IMR-90 (cell line): ENCODE measurements around the gene CENPU. TPM values are rescaled to one million over a fixed set of nuclear protein-coding genes. Genes with fewer than 3 reads are reported as not detected.

Experiments used
- ATAC-seq: fragments of 200-7000 bp; cut with Tn5 transposase; 2 replicates; pipeline ENCODE4 v1.9.1; 2020; ENCODE audit warnings: low read depth, mild to moderate bottlenecking, moderate library complexity
- BruUV-seq: library from RNA; stranded (reverse); fragments of 400-500 nt; replicated peaks from 2 replicates; lab custom pipeline; 2021; lab: Mats Ljungman, UMichigan
- CTCF ChIA-PET: fragments of 300-600 bp; formaldehyde crosslinking; extraction: SDS; loops from one replicate; lab custom pipeline; 2021; ENCODE audit warnings: antibody characterized with exemption; lab: Yijun Ruan, JAX
- POLR2A ChIA-PET: fragments of 300-600 bp; sonication (Branson Sonifier 250); formaldehyde crosslinking; loops from one replicate; lab custom pipeline; 2022; ENCODE audit warnings: antibody characterized with exemption; ENCODE audit not compliant: unreplicated experiment; lab: Charles Lee
- DNase-seq: peaks from one replicate; pipeline ENCODE4 v3.0.0; 2013
- H2AFZ ChIP-seq: replicated peaks from 2 replicates; pipeline ENCODE3; 2013; ENCODE audit warnings: low read length, mild to moderate bottlenecking; ENCODE audit not compliant: poor library complexity
- H2AK5ac ChIP-seq: 2 replicates; pipeline ENCODE4 v1.6.1; 2013; ENCODE audit warnings: low read depth, low read length, inconsistent platforms
- H2AK9ac ChIP-seq: replicated peaks from 2 replicates; pipeline ENCODE3; 2013; ENCODE audit warnings: mild to moderate bottlenecking, low read depth, low read length, moderate library complexity; ENCODE audit not compliant: poor library complexity
- H2BK120ac ChIP-seq: 2 replicates; pipeline ENCODE4 v1.6.1; 2013; ENCODE audit warnings: low read depth, low read length, inconsistent platforms
- H2BK15ac ChIP-seq: 3 replicates; pipeline ENCODE4 v1.6.1; 2013; ENCODE audit warnings: low read depth, low read length, inconsistent platforms
- H2BK20ac ChIP-seq: 2 replicates; pipeline ENCODE4 v1.6.1; 2013; ENCODE audit warnings: low read depth, mild to moderate bottlenecking, inconsistent platforms, low read length, moderate library complexity
- H2BK5ac ChIP-seq: 2 replicates; pipeline ENCODE4 v1.6.1; 2013; ENCODE audit warnings: mild to moderate bottlenecking, low read depth, low read length, inconsistent platforms; ENCODE audit not compliant: poor library complexity, severe bottlenecking
- H3K14ac ChIP-seq: replicated peaks from 2 replicates; pipeline ENCODE4 v1.6.1; 2013; ENCODE audit warnings: low read depth, low read length, inconsistent platforms
- H3K18ac ChIP-seq: 2 replicates; pipeline ENCODE4 v1.6.1; 2013; ENCODE audit warnings: low read depth, low read length, control low read depth
- H3K23ac ChIP-seq: 2 replicates; pipeline ENCODE4 v1.6.1; 2013; ENCODE audit warnings: low read depth, low read length, inconsistent platforms
- H3K27ac ChIP-seq: 2 replicates; pipeline ENCODE4 v1.5.1; 2013; ENCODE audit warnings: mild to moderate bottlenecking, control low read depth, low read length; ENCODE audit not compliant: insufficient read depth
- H3K27me3 ChIP-seq: 2 replicates; pipeline ENCODE4 v1.6.1; 2013; ENCODE audit warnings: low read length; ENCODE audit not compliant: control insufficient read depth, insufficient read depth
- H3K36me3 ChIP-seq: 2 replicates; pipeline ENCODE4 v1.6.1; 2013; ENCODE audit warnings: low read length, mixed read lengths; ENCODE audit not compliant: control insufficient read depth, insufficient read depth
- H3K4ac ChIP-seq: 2 replicates; pipeline ENCODE4 v1.6.1; 2013; ENCODE audit warnings: low read depth, low read length, inconsistent platforms
- H3K4me1 ChIP-seq: 2 replicates; pipeline ENCODE4 v1.6.1; 2013; ENCODE audit warnings: low read length, mixed read lengths; ENCODE audit not compliant: control insufficient read depth, insufficient read depth
- H3K4me2 ChIP-seq: 2 replicates; pipeline ENCODE4 v1.6.1; 2013; ENCODE audit warnings: low read depth, mild to moderate bottlenecking, control low read depth, low read length, moderate library complexity
- H3K4me3 ChIP-seq: 2 replicates; pipeline ENCODE4 v1.5.1; 2013; ENCODE audit warnings: low read depth, mild to moderate bottlenecking, control low read depth, low read length, moderate library complexity; ENCODE audit not compliant: insufficient read depth
- H3K56ac ChIP-seq: 2 replicates; pipeline ENCODE4 v1.6.1; 2013; ENCODE audit warnings: low read length, inconsistent platforms; ENCODE audit not compliant: insufficient read depth; ENCODE audit errors: extremely low read depth
- H3K79me1 ChIP-seq, 2 experiments: 2 replicates each; pipeline ENCODE4 v1.6.1; 2013; ENCODE audit warnings: low read length in 2 of 2, inconsistent platforms in 1 of 2, low read depth in 1 of 2
- H3K9ac ChIP-seq: 2 replicates; pipeline ENCODE4 v1.6.1; 2013; ENCODE audit warnings: low read depth, low read length, control low read depth
- H3K9me1 ChIP-seq: 2 replicates; pipeline ENCODE4 v1.6.1; 2013; ENCODE audit warnings: low read length, inconsistent platforms; ENCODE audit not compliant: insufficient read depth
- H3K9me3 ChIP-seq: 2 replicates; pipeline ENCODE4 v1.6.1; 2013; ENCODE audit warnings: low read length; ENCODE audit not compliant: control insufficient read depth, insufficient read depth
- H4K20me1 ChIP-seq: 2 replicates; pipeline ENCODE4 v1.6.1; 2013; ENCODE audit warnings: low read length, inconsistent platforms; ENCODE audit not compliant: insufficient read depth
- H4K5ac ChIP-seq: 2 replicates; pipeline ENCODE4 v1.6.1; 2013; ENCODE audit warnings: mild to moderate bottlenecking, low read depth, low read length, control low read depth
- H4K8ac ChIP-seq, 2 experiments: 2 replicates each; pipeline ENCODE4 v1.6.1; 2013; ENCODE audit warnings: low read depth in 2 of 2, low read length in 2 of 2, control low read depth in 1 of 2, inconsistent platforms in 1 of 2
- H4K91ac ChIP-seq: 2 replicates; pipeline ENCODE4 v1.6.1; 2013; ENCODE audit warnings: low read depth, low read length, inconsistent platforms; ENCODE audit not compliant: insufficient read depth
- FOS ChIP-seq: fragments of 150-350 bp; IDR thresholded peaks from 2 replicates; pipeline ENCODE4 v1.6.1; 2016; ENCODE audit warnings: low read depth, low read length
- MXI1 ChIP-seq: IDR thresholded peaks from 2 replicates; pipeline ENCODE4 v1.6.1; 2012; ENCODE audit warnings: low read depth, mild to moderate bottlenecking, low read length, moderate library complexity, borderline replicate concordance
- NFE2L2 ChIP-seq: fragments of 150-350 bp; IDR thresholded peaks from 2 replicates; pipeline ENCODE4 v1.6.1; 2016; ENCODE audit warnings: low read depth, mild to moderate bottlenecking, low read length
- POLR2A ChIP-seq: IDR thresholded peaks from 2 replicates; pipeline ENCODE4 v1.6.1; 2012; ENCODE audit warnings: mild to moderate bottlenecking, low read depth, low read length
- RFX5 ChIP-seq: IDR thresholded peaks from 2 replicates; pipeline ENCODE4 v1.8.0; 2012; ENCODE audit warnings: low read depth, mild to moderate bottlenecking, low read length, moderate library complexity
- SMC3 ChIP-seq: fragments of 150-350 bp; IDR thresholded peaks from 2 replicates; pipeline ENCODE4 v1.6.1; 2016; ENCODE audit warnings: low read depth, mild to moderate bottlenecking, antibody characterized with exemption, low read length, moderate library complexity
- WGBS, 2 experiments: methylation state at CpG; one replicate each; pipeline versions ENCODE4 v1.1.5 to v1.1.7; 2013; ENCODE audit warnings: missing lambda C conversion rate in 2 of 2; ENCODE audit not compliant: insufficient read length in 1 of 2; ENCODE audit errors: extremely low coverage in 2 of 2; 5-methylcytosine and 5-hydroxymethylcytosine counted together
- dilution Hi-C: fragments of 300-500 bp; cut with HindIII; formaldehyde crosslinking; loops from one replicate; pipeline ENCODE4 v1.14.3; 2018; ENCODE audit warnings: low sequenced_read_pairs; ENCODE audit not compliant: unreplicated experiment
- in situ Hi-C: fragments of 300-500 bp; cut with MboI; formaldehyde crosslinking; loops from 3 replicates; pipeline ENCODE4 v1.14.3; 2019; ENCODE audit warnings: low sequenced_read_pairs, inconsistent platforms, mixed read lengths
- intact Hi-C: fragments of 100-400 bp; cut with micrococcal nuclease; formaldehyde crosslinking; loops from 2 replicates; pipeline ENCODE4 v1.10.0; 2022
- polyA plus RNA-seq, 3 experiments: library from polyadenylated mRNA; depleted of rRNA; stranded (reverse); fragments of >200 nt; gene quantifications; 2 replicates each; pipeline ENCODE4 v1.2.3, GENCODE V29; 2012; ENCODE audit warnings: low replicate concordance in 1 of 3
- total RNA-seq: library from RNA; depleted of rRNA; stranded (reverse); fragments of >200 nt; gene quantifications from 2 replicates; pipeline ENCODE4 v1.2.3, GENCODE V29; 2012

The CENPU gene
- total and polyA plus RNA-seq, 2 of the 4 experiments (the other 2 are of a cell fraction) = 13.6 to 14.6 TPM

DNA sequence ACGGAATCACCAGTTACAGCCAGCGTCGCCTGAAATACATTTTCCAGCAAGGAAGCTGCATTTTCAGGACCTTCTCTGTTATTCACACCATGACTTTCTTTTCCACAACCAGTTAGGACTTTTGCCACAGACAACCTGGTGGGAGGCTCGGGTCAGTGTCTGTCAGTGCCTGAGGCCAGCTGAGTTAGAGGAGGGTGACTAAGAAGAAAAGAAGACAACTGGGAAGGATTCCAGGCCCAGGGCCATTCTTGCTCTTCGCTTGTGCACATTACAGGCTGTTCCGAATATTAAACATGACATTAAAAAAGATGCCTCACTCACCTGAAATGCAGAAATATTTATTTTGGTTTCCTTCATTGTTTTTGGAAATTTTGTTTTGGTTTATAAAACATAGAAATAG lies 21.4 kb upstream of the CENPU start:
- ATAC-seq (peak; percentile 82), DNase-seq (peak; percentile 63)
- dilution Hi-C loops = no loop called here
- Histone ChIP-seq H3K18ac (no peak overlapping the region), H4K20me1 (no peaks in the 10 kb centered on the region), H3K56ac (no peak overlapping the region), H3K23ac (no peak overlapping the region), H3K9me3 (no peaks in the 10 kb centered on the region), H3K36me3 (peaks cover 4% of the 10 kb centered on the region), H3K9ac (no peak overlapping the region), H3K4me2 (no peak overlapping the region), H3K79me1 (no peaks in the 10 kb centered on the region), H4K8ac (no peak overlapping the region), H2BK5ac (no peak overlapping the region), H2AFZ (no peak overlapping the region), H3K27me3 (no peaks in the 10 kb centered on the region), H3K14ac (no peak overlapping the region), H3K4me3 (no peak overlapping the region), H3K9me1 (no peaks in the 10 kb centered on the region), H3K4ac (no peak overlapping the region), H3K27ac (no peak overlapping the region), H2BK15ac (no peak overlapping the region), H2BK120ac (no peak overlapping the region), H4K91ac (no peak overlapping the region), H2AK9ac (no peak overlapping the region), H3K4me1 (peaks cover 4% of the 10 kb centered on the region; the same call in 1 of the 2 replicates), H2BK20ac (no peak overlapping the region), H2AK5ac (no peak overlapping the region), H4K5ac (no peak overlapping the region)
- TF ChIP-seq FOS = no peak
- no peak for TF ChIP-seq POLR2A
- no peak for TF ChIP-seq SMC3
- no peak for TF ChIP-seq RFX5
- TF ChIP-seq MXI1 = no peak
- no peak for TF ChIP-seq NFE2L2
- intact Hi-C loops = no loop called here
- in situ Hi-C loops = no loop called here
- WGBS, 2 experiments = no CpG with 5 or more reads among the region's 6 CpGs
- ChIA-PET CTCF (no interaction called here), POLR2A (no interaction called here)
- BruUV-seq = no TSS peak
